Epithelial cell of esophagus (primary cell): ENCODE measurements around the gene TRAM2.

Source experiments
- DNase-seq: peaks from one replicate; pipeline ENCODE4 v3.0.0; 2010; ENCODE audit warnings: low read depth
- H3K4me3 ChIP-seq: 2 replicates; pipeline ENCODE4 v1.5.1; 2011; ENCODE audit warnings: mild to moderate bottlenecking, low read length, control low read depth
- CTCF ChIP-seq: IDR thresholded peaks from 2 replicates; pipeline ENCODE4 v1.5.1; 2011; ENCODE audit warnings: low read depth, mild to moderate bottlenecking, low read length, control low read depth, inconsistent platforms; ENCODE audit not compliant: insufficient read depth; ENCODE audit errors: missing control alignments

Gene TRAM2

GRCh38 chr6:52584203-52584602, 7.3 kb upstream of the TRAM2 start:
- H3K4me3 ChIP-seq = no peak overlapping the region
- no peak for DNase-seq
- TF ChIP-seq CTCF = no peak

- TF ChIP-seq CTCF = no peak
- H3K4me3 ChIP-seq = no peak overlapping the region
These were observed 6.1 kb upstream of the TRAM2 start for GRCh38 chr6:52582996-52583395.

GRCh38 chr6:52582446-52582845, 5.6 kb upstream of the TRAM2 start:
- TF ChIP-seq CTCF = no peak
- H3K4me3 ChIP-seq = no peak overlapping the region
- DNase-seq = no peak

More at GRCh38 chr6:52582996-52583395, 6.1 kb upstream of the TRAM2 start:
- DNase-seq = no peak

- no peak overlapping the region for H3K4me3 ChIP-seq
- TF ChIP-seq CTCF = no peak
- no peak for DNase-seq
These were observed 4.0 kb upstream of the TRAM2 start for GRCh38 chr6:52580905-52581304.

GRCh38 chr6:52579006-52579660, 2.3 kb upstream of the TRAM2 start:
- no peak overlapping the region for H3K4me3 ChIP-seq
- no peak for TF ChIP-seq CTCF

GRCh38 chr6:52577778-52578463, 1.1 kb upstream of the TRAM2 start:
- no peak for DNase-seq

More at GRCh38 chr6:52579006-52579660, 2.3 kb upstream of the TRAM2 start:
- no peak for DNase-seq

More at GRCh38 chr6:52577778-52578463, 1.1 kb upstream of the TRAM2 start:
- no peak for TF ChIP-seq CTCF
- H3K4me3 ChIP-seq = peak overlapping the region; percentile 60
